GM18873 (cell line): ENCODE data around the gene STAT3.
A peak's percentile ranks its signal among the peaks of the same experiment; 100 is the strongest.
"Not testable (repeated sequence)": the region's sequence is repeated elsewhere in the genome, so short reads cannot be mapped to it uniquely, and the experiment has no call there.

Experiments
- ATAC-seq: cut with Tn5 transposase; IDR thresholded peaks from one replicate; pipeline ENCODE4 v1.9.1; 2021; ENCODE audit warnings: mild to moderate bottlenecking, moderate library complexity, moderate number of reproducible peaks; ENCODE audit not compliant: unreplicated experiment, low FRiP score

The STAT3 gene

GRCh38 chr17:42388381-42389134 is at the start of gene STAT3:
TSS of gene STAT3 (minus strand) at chr17:42388442. CDS start at chr17:42348516, 39,926 bp downstream.
- peak; percentile 88 for ATAC-seq

- no peak for ATAC-seq
These were observed 48.1 kb upstream of the STAT3 start for GRCh38 chr17:42436391-42436790.

GRCh38 chr17:42431758-42432161 is 43.5 kb upstream of the STAT3 start:
- ATAC-seq, result no peak

GRCh38 chr17:42429726-42430447 is 41.6 kb upstream of the STAT3 start:
- no peak for ATAC-seq

GRCh38 chr17:42428141-42428944 is 40.1 kb upstream of the STAT3 start:
- no peak for ATAC-seq

- ATAC-seq, result no peak
These were observed 36.9 kb upstream of the STAT3 start for GRCh38 chr17:42424991-42425610.

GRCh38 chr17:42423766-42424165 is 35.5 kb upstream of the STAT3 start:
- no peak for ATAC-seq

- ATAC-seq, result no peak
These were observed 34.9 kb upstream of the STAT3 start, which contains the start of gene CAVIN1 for GRCh38 chr17:42422958-42423712. TSS of gene CAVIN1 (minus strand) at chr17:42423256. CDS start at chr17:42423097, 159 bp downstream.

- ATAC-seq, result no peak
These were observed 34.2 kb upstream of the STAT3 start for GRCh38 chr17:42422412-42422957.

GRCh38 chr17:42421507-42422338 is 33.5 kb upstream of the STAT3 start:
- ATAC-seq, result no peak

GRCh38 chr17:42421136-42421506 is 32.9 kb upstream of the STAT3 start:
- no peak for ATAC-seq

- not testable (repeated sequence) for ATAC-seq
These were observed 29.7 kb upstream of the STAT3 start for GRCh38 chr17:42417981-42418380.

GRCh38 chr17:42414704-42415409 is 26.6 kb upstream of the STAT3 start:
- no peak for ATAC-seq

- ATAC-seq, result no peak
These were observed 25.3 kb upstream of the STAT3 start for GRCh38 chr17:42413464-42414040.

- ATAC-seq, result no peak
These were observed 23.9 kb upstream of the STAT3 start for GRCh38 chr17:42411905-42412679.

- ATAC-seq, result no peak
These were observed 23.1 kb upstream of the STAT3 start for GRCh38 chr17:42411361-42411760.

GRCh38 chr17:42410319-42410685 is 22.1 kb upstream of the STAT3 start:
- no peak for ATAC-seq
